Measurements from ENCODE around the gene NOTUM. TPM values are rescaled to one million over a fixed set of nuclear protein-coding genes. Genes with fewer than 3 reads are reported as not detected.

NOTUM gene
- total and polyA plus RNA-seq, 10 of the 15 experiments (the other 5 are each of a cell fraction or from before 2014, with no cell fraction given) = 0.04 to 0.13 TPM; not detected in 8

DNA sequence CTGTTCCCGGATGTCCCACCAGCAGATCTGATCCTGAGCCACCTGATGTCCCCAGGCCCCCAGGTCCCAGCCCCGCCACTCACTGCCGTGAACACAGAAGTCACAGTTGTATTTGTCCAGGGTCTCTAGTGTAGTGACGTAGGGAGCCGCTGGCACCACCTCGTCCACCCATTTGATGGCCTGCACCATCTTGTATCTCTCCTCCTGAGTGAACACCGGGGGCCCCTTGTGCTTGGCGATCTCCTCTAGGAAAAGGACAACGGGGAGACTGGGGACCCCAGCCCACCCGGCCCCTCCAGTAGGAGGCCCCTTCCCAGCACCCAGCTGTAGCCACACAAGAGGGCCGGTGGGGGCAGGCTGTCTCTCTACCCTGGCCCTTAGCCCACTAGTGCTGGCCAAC is 52.2 kb downstream of the NOTUM start (continued):
- TF ChIP-seq, protein P1, sequence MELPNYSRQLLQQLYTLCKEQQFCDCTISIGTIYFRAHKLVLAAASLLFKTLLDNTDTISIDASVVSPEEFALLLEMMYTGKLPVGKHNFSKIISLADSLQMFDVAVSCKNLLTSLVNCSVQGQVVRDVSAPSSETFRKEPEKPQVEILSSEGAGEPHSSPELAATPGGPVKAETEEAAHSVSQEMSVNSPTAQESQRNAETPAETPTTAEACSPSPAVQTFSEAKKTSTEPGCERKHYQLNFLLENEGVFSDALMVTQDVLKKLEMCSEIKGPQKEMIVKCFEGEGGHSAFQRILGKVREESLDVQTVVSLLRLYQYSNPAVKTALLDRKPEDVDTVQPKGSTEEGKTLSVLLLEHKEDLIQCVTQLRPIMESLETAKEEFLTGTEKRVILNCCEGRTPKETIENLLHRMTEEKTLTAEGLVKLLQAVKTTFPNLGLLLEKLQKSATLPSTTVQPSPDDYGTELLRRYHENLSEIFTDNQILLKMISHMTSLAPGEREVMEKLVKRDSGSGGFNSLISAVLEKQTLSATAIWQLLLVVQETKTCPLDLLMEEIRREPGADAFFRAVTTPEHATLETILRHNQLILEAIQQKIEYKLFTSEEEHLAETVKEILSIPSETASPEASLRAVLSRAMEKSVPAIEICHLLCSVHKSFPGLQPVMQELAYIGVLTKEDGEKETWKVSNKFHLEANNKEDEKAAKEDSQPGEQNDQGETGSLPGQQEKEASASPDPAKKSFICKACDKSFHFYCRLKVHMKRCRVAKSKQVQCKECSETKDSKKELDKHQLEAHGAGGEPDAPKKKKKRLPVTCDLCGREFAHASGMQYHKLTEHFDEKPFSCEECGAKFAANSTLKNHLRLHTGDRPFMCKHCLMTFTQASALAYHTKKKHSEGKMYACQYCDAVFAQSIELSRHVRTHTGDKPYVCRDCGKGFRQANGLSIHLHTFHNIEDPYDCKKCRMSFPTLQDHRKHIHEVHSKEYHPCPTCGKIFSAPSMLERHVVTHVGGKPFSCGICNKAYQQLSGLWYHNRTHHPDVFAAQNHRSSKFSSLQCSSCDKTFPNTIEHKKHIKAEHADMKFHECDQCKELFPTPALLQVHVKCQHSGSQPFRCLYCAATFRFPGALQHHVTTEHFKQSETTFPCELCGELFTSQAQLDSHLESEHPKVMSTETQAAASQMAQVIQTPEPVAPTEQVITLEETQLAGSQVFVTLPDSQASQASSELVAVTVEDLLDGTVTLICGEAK (IDR thresholded peaks at IDR 0.05; ENCODE audit: borderline replicate concordance) = no peak
- TF ChIP-seq NFYA (IDR thresholded peaks at IDR 0.05; ENCODE audit: borderline replicate concordance, low read depth, low read length) (no peak), NR2C2 (IDR thresholded peaks at IDR 0.05; ENCODE audit: borderline replicate concordance, control insufficient read depth, insufficient read length, low read depth) (no peak)
- TF ChIP-seq, protein P2, sequence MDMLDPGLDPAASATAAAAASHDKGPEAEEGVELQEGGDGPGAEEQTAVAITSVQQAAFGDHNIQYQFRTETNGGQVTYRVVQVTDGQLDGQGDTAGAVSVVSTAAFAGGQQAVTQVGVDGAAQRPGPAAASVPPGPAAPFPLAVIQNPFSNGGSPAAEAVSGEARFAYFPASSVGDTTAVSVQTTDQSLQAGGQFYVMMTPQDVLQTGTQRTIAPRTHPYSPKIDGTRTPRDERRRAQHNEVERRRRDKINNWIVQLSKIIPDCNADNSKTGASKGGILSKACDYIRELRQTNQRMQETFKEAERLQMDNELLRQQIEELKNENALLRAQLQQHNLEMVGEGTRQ (IDR thresholded peaks at IDR 0.05; ENCODE audit: borderline replicate concordance, low read depth, low read length) = no peak
- TF ChIP-seq, protein P3, sequence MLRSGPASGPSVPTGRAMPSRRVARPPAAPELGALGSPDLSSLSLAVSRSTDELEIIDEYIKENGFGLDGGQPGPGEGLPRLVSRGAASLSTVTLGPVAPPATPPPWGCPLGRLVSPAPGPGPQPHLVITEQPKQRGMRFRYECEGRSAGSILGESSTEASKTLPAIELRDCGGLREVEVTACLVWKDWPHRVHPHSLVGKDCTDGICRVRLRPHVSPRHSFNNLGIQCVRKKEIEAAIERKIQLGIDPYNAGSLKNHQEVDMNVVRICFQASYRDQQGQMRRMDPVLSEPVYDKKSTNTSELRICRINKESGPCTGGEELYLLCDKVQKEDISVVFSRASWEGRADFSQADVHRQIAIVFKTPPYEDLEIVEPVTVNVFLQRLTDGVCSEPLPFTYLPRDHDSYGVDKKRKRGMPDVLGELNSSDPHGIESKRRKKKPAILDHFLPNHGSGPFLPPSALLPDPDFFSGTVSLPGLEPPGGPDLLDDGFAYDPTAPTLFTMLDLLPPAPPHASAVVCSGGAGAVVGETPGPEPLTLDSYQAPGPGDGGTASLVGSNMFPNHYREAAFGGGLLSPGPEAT (IDR thresholded peaks at IDR 0.05; ENCODE audit: low read depth) = no peak
- TF ChIP-seq, protein P4, sequence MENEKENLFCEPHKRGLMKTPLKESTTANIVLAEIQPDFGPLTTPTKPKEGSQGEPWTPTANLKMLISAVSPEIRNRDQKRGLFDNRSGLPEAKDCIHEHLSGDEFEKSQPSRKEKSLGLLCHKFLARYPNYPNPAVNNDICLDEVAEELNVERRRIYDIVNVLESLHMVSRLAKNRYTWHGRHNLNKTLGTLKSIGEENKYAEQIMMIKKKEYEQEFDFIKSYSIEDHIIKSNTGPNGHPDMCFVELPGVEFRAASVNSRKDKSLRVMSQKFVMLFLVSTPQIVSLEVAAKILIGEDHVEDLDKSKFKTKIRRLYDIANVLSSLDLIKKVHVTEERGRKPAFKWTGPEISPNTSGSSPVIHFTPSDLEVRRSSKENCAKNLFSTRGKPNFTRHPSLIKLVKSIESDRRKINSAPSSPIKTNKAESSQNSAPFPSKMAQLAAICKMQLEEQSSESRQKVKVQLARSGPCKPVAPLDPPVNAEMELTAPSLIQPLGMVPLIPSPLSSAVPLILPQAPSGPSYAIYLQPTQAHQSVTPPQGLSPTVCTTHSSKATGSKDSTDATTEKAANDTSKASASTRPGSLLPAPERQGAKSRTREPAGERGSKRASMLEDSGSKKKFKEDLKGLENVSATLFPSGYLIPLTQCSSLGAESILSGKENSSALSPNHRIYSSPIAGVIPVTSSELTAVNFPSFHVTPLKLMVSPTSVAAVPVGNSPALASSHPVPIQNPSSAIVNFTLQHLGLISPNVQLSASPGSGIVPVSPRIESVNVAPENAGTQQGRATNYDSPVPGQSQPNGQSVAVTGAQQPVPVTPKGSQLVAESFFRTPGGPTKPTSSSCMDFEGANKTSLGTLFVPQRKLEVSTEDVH (IDR thresholded peaks at IDR 0.05; ENCODE audit: low read depth, partially characterized antibody) = no peak
